ENCODE results near the gene TPD52L1.

DNA sequence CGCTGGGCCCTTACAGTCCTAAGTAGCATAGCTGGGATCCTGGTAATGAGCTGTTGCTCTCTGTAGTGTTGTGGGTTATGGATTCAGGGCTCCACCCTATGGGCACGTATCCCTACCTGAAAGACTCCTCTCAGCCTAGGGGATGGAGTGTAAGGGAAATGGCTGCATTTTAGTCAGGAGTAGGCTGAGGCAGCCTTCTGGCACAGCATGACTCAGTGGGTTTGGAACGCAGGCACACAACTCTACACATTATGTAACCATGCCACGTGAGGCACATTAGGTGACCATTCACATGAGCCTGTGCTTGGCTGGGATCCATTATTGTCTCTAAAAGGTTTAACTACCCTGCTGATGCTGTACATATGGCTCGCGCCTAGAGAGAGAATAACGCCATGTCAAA lies 120.4 kb downstream of the TPD52L1 start:
- TF ChIP-seq EZH2 (IDR thresholded peaks at IDR 0.05; ENCODE audit: insufficient read depth, poor library complexity, severe bottlenecking) (no peak), EZH2phosphoT487 (IDR thresholded peaks at IDR 0.05; ENCODE audit: insufficient read depth, low read depth) (no peak)
